HUDEP-2 (cell line): ENCODE data around the gene NTM.
"Not testable (repeated sequence)": the region's sequence is repeated elsewhere in the genome, so short reads cannot be mapped to it uniquely, and the experiment has no call there.

Source experiments
- DNase-seq, 76 experiments: peaks; one replicate each; lab custom pipeline; 2025; ENCODE audit not compliant: unreplicated experiment in 76 of 76; lab: John Stamatoyannopoulos, UW

The NTM gene

GRCh38 chr11:132342408-132342807 lies 972.0 kb downstream of the NTM start:
- DNase-seq = no peak

GRCh38 chr11:132343445-132344175 lies 973.2 kb downstream of the NTM start:
- no peak for DNase-seq

GRCh38 chr11:132346558-132347148 lies 976.2 kb downstream of the NTM start:
- DNase-seq = no peak

GRCh38 chr11:132347156-132348090 lies 977.0 kb downstream of the NTM start:
- no peak for DNase-seq

DNA sequence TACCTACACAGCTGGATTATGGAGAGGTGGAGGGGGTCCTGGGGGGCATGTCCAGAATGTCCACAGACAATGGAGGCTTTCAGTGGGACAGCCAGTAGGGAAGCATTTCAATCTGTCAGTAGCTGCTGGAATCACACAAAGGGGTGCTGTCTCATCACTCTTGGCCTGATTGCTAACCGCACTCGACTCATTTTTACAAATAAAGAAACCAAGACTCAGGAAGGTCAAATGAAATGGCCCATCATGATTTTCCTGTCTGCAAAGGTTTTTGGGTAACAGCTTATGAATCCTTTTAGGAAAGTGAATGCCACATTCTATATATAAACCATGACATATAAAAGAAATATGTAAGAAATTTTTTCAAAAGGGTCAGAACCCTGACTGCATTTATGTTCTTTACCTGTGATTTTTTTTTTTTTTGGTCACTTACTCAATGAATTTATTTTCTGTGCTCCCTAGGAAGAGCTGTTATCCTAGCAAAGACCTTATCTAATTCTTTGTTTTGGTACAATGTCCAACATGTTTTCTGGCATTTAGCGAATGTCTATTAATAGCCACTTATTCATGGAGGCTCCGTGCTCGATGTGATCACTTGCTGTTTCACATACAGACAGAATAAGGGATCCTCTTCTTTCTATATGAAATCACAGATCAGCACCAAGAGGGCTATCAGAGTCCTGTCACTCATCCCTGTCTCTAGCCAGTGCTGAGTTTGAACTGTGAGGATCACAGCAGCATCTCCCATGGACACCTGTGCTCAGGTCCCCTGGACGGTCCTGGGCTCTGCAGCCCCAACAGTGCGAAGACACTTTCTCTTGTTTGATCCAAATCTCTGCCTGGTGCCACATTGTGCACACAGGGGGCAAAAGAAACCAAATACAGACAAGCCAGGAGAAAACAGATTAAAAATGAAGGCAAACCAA lies 979.7 kb downstream of the NTM start:
- no peak for DNase-seq

- no peak for DNase-seq
Measured at GRCh38 chr11:132351050-132351449, 980.6 kb downstream of the NTM start.

DNA sequence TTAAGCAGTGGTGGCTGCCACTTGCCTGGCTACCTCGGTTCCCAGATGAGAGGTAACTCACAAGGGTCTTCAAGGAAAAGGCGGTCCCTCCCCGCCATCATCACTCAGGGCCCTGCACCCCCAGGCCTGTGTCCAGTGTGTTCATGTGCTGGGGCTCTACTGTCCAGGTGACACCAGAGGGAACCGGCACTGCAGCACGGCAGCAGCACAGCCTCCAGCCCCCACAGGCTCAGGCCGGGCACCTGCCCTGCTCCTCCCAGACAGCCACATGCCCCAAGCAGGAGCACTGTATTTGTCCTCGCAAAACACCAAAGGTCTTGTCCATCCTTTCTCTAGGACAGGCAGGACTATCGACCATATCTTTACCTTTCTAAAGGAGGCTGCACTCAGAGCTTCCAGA lies 982.1 kb downstream of the NTM start:
- DNase-seq = no peak

- DNase-seq = no peak
Measured at GRCh38 chr11:132353255-132353654, 982.8 kb downstream of the NTM start.

DNA sequence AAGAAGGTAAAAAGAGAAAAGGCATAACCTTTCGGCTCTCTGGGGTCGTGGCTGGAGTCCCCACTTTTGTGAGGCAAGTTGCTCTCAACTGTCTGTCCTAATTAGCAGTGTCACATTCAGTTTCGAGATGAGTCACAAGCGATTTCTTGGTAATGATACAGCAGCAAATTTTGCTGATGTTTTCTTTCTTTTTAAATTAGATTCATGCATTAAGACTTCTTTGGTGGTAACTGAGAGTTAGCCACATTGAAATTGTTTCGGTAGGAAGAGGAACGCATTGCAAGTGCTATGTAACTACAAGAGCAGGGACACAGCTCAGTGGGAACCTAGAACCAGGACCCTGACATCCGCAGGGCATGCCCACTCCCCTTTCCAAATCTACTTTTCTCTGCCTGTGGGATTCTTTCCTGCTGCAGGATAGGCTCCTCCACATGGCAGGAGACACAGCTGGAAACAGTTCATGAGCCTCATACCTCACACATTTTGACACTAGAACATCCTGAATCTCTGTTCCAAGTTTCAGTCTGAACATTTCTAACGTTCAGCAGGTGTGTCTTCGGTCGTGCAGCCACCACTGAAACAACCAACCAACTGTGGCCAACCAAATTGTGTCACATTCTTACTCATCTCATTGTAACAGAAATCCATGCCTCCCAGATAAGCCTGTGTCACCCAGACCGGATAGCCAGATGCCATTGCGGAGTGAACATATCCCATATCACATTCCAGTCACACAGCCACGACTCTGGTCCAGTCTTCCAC lies 987.6 kb downstream of the NTM start:
- no peak for DNase-seq

- DNase-seq = no peak
Measured at GRCh38 chr11:132358573-132358953, 988.1 kb downstream of the NTM start.

DNA sequence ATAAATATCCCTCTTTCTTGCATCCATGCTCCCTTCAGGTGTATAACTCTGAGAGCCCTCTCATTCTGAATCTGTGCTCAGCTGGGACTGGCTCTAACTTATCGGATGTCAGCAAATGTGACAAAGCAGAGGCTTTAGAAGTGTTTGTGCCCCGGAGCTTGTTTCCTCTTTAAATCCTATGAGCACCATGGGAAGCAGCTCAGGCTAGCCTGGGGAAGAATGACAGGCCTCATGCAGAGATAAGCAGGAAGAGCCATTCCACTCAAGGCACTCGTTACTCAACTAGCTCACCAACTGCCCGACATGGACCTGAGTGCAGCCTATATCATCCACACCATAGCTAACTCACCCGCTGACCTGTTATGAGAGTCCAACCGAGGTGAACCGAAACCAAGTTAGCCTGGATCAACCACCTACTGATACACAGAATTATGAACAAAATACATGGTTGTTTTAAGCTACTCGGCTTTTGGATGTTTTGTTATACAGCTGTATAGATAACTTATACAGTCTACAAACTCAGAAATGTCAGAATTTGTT lies 990.7 kb downstream of the NTM start:
- no peak for DNase-seq

GRCh38 chr11:132365650-132366049 lies 995.2 kb downstream of the NTM start:
- DNase-seq = no peak

- DNase-seq = no peak
Measured at GRCh38 chr11:132367293-132367692, 996.9 kb downstream of the NTM start.

GRCh38 chr11:132370114-132370513 lies 999.7 kb downstream of the NTM start:
- DNase-seq = not testable (repeated sequence)

GRCh38 chr11:132373405-132374143 lies 1003.2 kb downstream of the NTM start:
- no peak for DNase-seq

- DNase-seq = no peak
Measured at GRCh38 chr11:132379540-132379939, 1009.1 kb downstream of the NTM start.
